Astrocyte (in vitro differentiated cells and primary cell): ENCODE measurements around the gene RIMOC1. TPM values are rescaled to one million over a fixed set of nuclear protein-coding genes. Genes with fewer than 3 reads are reported as not detected.

Experiments
- DNase-seq: peaks from one replicate; pipeline ENCODE4 v3.0.0-alpha.2; 2010; ENCODE audit warnings: low read depth
- FAIRE-seq: peaks from 2 replicates; lab custom pipeline; 2011; peaks lifted over from hg19 to GRCh38; lab: Jason Lieb, UNC
- H2AFZ ChIP-seq: 2 replicates; pipeline ENCODE4 v1.6.0; 2012; ENCODE audit warnings: low read depth, low read length, inconsistent platforms
- H3K27ac ChIP-seq: 2 replicates; pipeline ENCODE4 v1.5.1; 2011; ENCODE audit warnings: low read depth, low read length, inconsistent platforms
- H3K27me3 ChIP-seq: 2 replicates; pipeline ENCODE4 v1.6.0; 2011; ENCODE audit warnings: low read length, inconsistent platforms; ENCODE audit not compliant: insufficient read depth
- H3K36me3 ChIP-seq: 2 replicates; pipeline ENCODE4 v1.5.1; 2011; ENCODE audit warnings: low read length, inconsistent platforms; ENCODE audit not compliant: insufficient read depth
- H3K4me1 ChIP-seq: 2 replicates; pipeline ENCODE4 v1.5.1; 2011; ENCODE audit warnings: low read length, inconsistent platforms; ENCODE audit not compliant: insufficient read depth
- H3K4me2 ChIP-seq: 2 replicates; pipeline ENCODE4 v1.6.0; 2012; ENCODE audit warnings: low read length, inconsistent platforms
- H3K4me3 ChIP-seq: 2 replicates; pipeline ENCODE4 v1.5.1; 2011; ENCODE audit warnings: low read depth, mild to moderate bottlenecking, low read length, inconsistent platforms; ENCODE audit not compliant: insufficient read depth
- H3K79me2 ChIP-seq: 2 replicates; pipeline ENCODE4 v1.6.0; 2012; ENCODE audit warnings: mild to moderate bottlenecking, low read length, inconsistent platforms; ENCODE audit not compliant: insufficient read depth
- H3K9ac ChIP-seq: 2 replicates; pipeline ENCODE4 v1.6.0; 2012; ENCODE audit warnings: mild to moderate bottlenecking, low read length, inconsistent platforms
- H3K9me3 ChIP-seq: 2 replicates; pipeline ENCODE4 v1.5.1; 2012; ENCODE audit warnings: low read depth, mild to moderate bottlenecking, low read length, inconsistent platforms; ENCODE audit not compliant: insufficient read depth
- H4K20me1 ChIP-seq: 2 replicates; pipeline ENCODE4 v1.6.0; 2012; ENCODE audit warnings: low read length, inconsistent platforms; ENCODE audit not compliant: insufficient read depth
- H3K27ac Mint-ChIP-seq: one replicate; pipeline ENCODE4 v1.8.0; 2021; ENCODE audit warnings: mild to moderate bottlenecking, mixed read lengths; ENCODE audit not compliant: unreplicated experiment
- H3K27me3 Mint-ChIP-seq: one replicate; pipeline ENCODE4 v1.8.0; 2021; ENCODE audit warnings: low read depth, mixed read lengths; ENCODE audit not compliant: unreplicated experiment
- H3K36me3 Mint-ChIP-seq: one replicate; pipeline ENCODE4 v1.8.0; 2021; ENCODE audit warnings: low read depth, mixed read lengths; ENCODE audit not compliant: unreplicated experiment
- H3K4me1 Mint-ChIP-seq: one replicate; pipeline ENCODE4 v1.8.0; 2021; ENCODE audit warnings: low read depth, mixed read lengths; ENCODE audit not compliant: unreplicated experiment
- H3K4me3 Mint-ChIP-seq: one replicate; pipeline ENCODE4 v1.8.0; 2021; ENCODE audit warnings: mild to moderate bottlenecking, moderate library complexity, mixed read lengths; ENCODE audit not compliant: unreplicated experiment
- H3K9me3 Mint-ChIP-seq: one replicate; pipeline ENCODE4 v1.8.0; 2021; ENCODE audit warnings: mild to moderate bottlenecking, mixed read lengths; ENCODE audit not compliant: unreplicated experiment
- EZH2 ChIP-seq: IDR thresholded peaks from 2 replicates; pipeline ENCODE4 v1.6.1; 2012; ENCODE audit warnings: mild to moderate bottlenecking, low read length, inconsistent platforms; ENCODE audit not compliant: insufficient read depth
- total RNA-seq: library from RNA; stranded (reverse); gene quantifications from 2 replicates; pipeline ENCODE4 v1.2.1, GENCODE V29; 2021
- TF ChIP-seq, protein P1 (sequence below): IDR thresholded peaks from 2 replicates; pipeline ENCODE4 v1.5.1; 2011; ENCODE audit warnings: low read depth, mild to moderate bottlenecking, inconsistent platforms, low read length, moderate library complexity; ENCODE audit not compliant: insufficient read depth

The RIMOC1 gene
- total RNA-seq, 1 donor from 2014 or later, result 36.3 TPM

DNA sequence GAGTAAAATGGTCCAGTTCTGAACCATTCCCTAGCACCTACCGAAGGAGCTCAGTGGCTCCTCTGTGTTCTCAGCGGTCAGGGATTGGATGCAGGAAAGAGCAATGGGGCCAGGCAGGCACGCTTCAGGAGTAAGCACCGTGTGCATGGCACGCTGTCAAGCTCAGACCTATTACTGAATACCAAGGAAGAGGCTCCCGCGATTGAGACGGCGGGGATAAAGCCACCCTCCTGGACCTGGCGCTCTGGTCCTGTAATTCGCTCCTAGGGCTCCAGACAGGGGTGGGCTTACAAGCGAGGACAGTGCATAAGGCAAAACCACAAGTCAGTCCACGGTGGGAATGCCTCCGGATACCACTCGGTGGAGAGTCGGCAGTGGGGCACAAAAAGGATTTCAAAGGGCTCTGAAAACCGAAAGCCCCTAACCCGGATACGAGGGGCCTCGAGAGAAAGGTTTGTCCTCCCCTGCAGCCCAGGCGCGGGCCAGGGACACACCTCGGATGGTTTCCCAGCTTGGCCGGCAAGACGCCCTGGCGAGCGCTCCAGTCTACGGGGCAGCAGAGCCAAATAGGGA, 34.9 kb upstream of the RIMOC1 start:
- Histone ChIP-seq H4K20me1 (peaks cover 10% of the 10 kb centered on the region), H3K36me3 (no peaks in the 10 kb centered on the region), H3K27me3 (no peaks in the 10 kb centered on the region), H3K9me3 (no peaks in the 10 kb centered on the region), H3K9ac (peak overlapping the region; percentile 85), H3K27ac (peak overlapping the region; percentile 71), H3K4me2 (peak overlapping the region; percentile 92), H2AFZ (peak overlapping the region; percentile 84), H3K4me3 (peak overlapping the region; percentile 76), H3K4me1 (peaks cover 17% of the 10 kb centered on the region), H3K79me2 (peaks cover 32% of the 10 kb centered on the region)
- Mint-ChIP-seq H3K4me3 (peak overlapping the region; percentile 88), H3K27ac (peak overlapping the region; percentile 18), H3K27me3 (no peaks in the 10 kb centered on the region), H3K36me3 (no peaks in the 10 kb centered on the region), H3K4me1 (no peaks in the 10 kb centered on the region), H3K9me3 (no peaks in the 10 kb centered on the region)
- no peak for FAIRE-seq
- DNase-seq, result peak; percentile 35
- TF ChIP-seq, protein P1, sequence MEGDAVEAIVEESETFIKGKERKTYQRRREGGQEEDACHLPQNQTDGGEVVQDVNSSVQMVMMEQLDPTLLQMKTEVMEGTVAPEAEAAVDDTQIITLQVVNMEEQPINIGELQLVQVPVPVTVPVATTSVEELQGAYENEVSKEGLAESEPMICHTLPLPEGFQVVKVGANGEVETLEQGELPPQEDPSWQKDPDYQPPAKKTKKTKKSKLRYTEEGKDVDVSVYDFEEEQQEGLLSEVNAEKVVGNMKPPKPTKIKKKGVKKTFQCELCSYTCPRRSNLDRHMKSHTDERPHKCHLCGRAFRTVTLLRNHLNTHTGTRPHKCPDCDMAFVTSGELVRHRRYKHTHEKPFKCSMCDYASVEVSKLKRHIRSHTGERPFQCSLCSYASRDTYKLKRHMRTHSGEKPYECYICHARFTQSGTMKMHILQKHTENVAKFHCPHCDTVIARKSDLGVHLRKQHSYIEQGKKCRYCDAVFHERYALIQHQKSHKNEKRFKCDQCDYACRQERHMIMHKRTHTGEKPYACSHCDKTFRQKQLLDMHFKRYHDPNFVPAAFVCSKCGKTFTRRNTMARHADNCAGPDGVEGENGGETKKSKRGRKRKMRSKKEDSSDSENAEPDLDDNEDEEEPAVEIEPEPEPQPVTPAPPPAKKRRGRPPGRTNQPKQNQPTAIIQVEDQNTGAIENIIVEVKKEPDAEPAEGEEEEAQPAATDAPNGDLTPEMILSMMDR, result no peak
- no peak for TF ChIP-seq EZH2

DNA sequence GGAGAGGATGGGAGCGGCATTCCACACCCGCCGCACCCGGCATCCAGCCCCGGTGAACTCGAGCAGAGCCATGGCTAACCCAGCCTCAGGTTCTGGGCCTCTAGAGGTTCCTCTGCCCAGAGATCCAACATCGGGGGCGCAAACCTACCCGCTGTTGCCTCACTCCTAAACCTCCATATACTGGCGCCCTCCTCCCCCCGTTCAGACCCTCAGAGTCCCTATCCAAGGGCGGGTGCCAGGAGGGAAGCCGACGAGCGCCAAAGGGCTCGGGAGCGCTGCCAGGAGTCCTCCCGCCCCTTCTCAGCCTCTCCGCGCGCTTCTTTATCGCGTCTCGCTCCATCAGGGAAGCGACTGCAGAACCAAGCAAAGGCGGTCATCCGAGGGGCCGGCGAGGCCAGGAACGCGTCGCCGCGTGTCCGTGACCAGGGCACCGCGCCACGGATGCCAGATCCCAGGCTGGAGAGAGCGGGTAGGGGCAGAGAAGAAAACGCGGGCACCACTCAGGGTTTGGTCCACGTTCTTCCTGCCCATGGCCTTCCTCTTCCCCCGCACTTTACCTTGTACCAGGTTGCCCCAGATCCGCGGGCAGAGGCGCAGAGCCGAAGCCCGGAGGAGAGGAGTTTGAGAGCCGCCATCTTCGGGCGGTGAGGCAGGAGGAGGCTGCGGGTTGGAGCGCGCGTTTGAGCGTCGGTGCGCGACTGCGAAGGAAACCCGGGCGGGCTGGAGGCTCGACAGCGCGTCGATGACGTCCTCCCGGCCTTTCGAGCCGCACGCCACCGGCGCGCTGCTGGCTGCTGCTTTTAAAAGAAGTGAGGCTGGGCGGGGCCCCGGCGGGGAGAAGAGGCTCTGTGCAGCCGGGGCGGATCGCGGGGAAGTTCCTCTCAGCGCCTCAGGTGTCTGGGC, 34.2 kb upstream of the RIMOC1 start, which contains the start of gene OXCT1:
OXCT1 (minus strand) TSS at position 702 of the 903 bp plus-strand sequence; CDS start at position 635, 67 bp downstream.
- no peaks in the 10 kb centered on the region for H3K27me3 ChIP-seq
- H3K4me1 ChIP-seq, result peaks cover 17% of the 10 kb centered on the region
- Mint-ChIP-seq H3K36me3 (no peaks in the 10 kb centered on the region), H3K4me1 (no peaks in the 10 kb centered on the region), H3K27ac (peak within 1 kb of the TSS; percentile 18), H3K27me3 (no peaks in the 10 kb centered on the region), H3K4me3 (peak within 1 kb of the TSS; percentile 88), H3K9me3 (no peaks in the 10 kb centered on the region)
- peak within 1 kb of the TSS; percentile 92 for H3K4me2 ChIP-seq
- peaks cover 8% of the 10 kb centered on the region for H4K20me1 ChIP-seq
- peak within 1 kb of the TSS; percentile 84 for H2AFZ ChIP-seq
- no peaks in the 10 kb centered on the region for H3K9me3 ChIP-seq
- H3K9ac ChIP-seq, result peak within 1 kb of the TSS; percentile 85
- DNase-seq (peak; percentile 75), FAIRE-seq (no peak)
- TF ChIP-seq, protein P1, result no peak
- H3K36me3 ChIP-seq, result no peaks in the 10 kb centered on the region
- H3K4me3 ChIP-seq, result peak within 1 kb of the TSS; percentile 76
- peaks cover 32% of the 10 kb centered on the region for H3K79me2 ChIP-seq
- H3K27ac ChIP-seq, result peak within 1 kb of the TSS; percentile 71
